ENCODE data around the gene CRYBB2.
"Not testable (repeated sequence)": the region's sequence is repeated elsewhere in the genome, so short reads cannot be mapped to it uniquely, and the experiment has no call there.

Gene CRYBB2, protein sequence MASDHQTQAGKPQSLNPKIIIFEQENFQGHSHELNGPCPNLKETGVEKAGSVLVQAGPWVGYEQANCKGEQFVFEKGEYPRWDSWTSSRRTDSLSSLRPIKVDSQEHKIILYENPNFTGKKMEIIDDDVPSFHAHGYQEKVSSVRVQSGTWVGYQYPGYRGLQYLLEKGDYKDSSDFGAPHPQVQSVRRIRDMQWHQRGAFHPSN

DNA sequence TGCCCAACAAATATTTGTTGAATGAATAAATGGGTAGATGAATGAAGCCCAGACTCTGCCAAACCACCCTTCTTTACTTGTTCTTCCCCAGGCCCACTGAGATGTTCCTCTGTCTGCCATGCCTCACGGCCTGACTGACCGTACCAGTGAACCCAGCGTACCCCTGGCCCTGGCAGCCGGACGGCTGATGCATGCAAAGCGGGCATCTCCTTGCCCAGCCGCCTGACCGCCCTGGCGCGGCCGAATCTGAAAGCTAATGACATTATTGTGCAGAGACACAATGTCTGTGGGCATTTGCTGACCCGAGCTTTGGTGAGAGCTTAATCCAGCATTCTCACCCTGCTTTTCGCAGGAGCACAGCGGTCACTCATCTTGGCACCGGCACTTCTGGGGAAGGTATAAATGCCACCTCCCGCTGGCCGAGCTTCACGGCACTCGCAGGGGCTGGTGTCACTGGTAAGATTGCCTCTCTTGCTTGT is at the start of gene CRYBB2:
Gene CRYBB2, plus strand, starts transcription at position 429 of the 479 bp plus-strand sequence. CDS start 1,791 bp downstream, outside the sequence.
- no peak for DNase-seq (ENCODE audit: extremely low read depth in 1 of 2, low read depth in 1 of 2)

DNA sequence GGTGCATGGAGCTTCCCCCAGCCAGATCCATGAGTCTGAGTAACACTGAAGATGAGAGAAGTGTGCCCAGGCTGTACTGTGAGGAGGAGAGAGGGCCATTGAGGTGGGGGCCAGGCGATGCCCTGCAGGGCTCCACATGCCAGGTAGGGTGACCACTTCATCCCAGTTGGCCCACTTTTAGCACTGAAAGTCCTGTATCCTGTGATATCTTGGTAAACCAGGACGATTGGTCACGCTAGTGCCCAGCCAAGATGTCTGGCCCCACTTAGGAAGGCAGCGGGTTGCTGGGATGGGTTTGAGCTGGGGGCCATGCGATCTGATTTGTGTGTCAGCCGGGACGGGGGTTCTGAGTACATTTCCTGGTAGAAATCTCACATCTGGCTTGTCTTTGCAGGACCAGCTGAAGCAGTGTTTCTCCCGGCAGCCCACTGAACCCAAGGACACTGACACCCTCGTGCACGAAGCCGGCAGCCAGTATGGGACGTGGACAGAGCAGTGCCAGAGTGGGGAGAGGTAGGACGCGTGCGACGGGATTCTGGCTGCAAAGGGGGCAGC is 48.9 kb upstream of the CRYBB2 start:
- DNase-seq (ENCODE audit: extremely low read depth in 1 of 2, low read depth in 1 of 2) = no peak

DNA sequence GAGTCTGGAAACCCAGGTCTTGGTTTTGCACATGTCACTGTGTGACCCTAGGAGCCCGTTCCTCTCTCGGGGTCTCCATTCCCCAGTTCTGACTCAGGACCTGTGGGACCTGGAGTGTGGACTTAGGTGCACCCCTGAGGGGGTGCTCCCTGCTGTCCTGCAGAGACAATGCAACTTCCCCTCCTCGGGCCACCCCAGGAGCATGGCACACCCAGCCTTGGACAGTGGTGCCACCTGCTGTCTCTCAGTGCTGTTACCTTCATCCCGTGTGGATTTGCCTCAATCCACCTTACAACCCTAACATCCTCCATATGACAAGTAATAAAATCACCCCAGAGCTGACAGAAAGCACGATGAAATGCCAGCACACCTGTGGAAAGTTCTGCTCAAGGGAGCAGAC is 47.3 kb upstream of the CRYBB2 start:
- DNase-seq (ENCODE audit: extremely low read depth in 1 of 2, low read depth in 1 of 2) = no peak

DNA sequence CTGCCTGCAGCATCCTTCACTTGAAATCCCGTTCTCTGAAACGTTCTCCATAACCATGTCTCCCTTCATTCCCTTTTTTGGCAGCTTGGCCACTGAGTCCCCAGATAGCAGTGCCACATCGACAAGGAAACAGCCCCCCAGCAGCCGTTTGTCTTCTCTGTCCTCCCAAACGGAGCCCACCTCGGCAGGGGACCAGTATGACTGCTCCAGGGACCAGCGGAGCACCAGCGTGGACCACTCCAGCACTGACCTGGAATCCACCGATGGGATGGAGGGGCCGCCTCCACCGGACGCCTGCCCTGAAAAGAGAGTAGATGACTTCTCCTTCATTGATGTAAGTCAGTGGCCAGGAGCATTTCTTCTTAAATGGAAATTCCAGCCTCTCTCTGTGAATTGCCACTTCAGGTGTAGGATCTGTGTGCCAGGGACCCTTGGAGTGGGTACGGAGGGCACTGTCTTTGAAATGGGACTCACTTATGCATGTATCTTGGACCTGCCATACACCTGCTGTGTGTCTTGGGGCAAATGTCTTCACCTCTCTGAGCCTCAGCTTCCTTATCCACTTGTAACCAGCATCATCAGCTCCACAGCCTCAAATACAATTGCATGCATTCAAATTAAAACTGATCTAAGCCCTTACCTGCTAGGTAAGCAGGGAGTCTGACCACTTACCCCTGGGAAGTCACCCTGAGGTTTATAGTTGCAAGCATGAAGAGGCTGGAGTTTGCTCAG is 45.1 kb upstream of the CRYBB2 start:
- DNase-seq (ENCODE audit: extremely low read depth in 1 of 2, low read depth in 1 of 2) = no peak

DNA sequence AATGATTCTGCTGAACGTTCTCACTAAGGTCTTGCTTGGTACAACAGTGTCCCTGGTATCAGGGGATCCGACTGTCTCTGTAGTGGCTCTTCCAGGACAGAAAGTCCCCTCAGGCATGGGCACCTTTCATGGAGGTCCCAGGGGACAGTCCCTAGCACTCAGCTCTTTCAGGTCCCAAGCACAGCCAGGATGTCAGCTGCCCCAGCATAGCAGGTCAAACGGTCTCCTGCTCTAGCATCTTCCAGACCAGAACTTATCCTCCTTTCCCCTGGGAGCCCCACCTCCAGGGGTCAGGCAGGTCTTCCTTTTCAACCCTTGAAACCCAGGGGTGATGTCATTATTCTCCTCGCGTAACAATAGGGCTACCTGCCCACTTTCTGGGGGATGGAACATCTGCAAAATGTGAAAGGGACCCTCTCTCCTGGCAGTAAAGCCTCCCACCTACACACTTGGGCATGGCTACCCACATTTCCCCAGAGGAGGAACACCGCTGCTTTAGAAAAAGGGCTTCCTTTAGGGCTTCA is 44.5 kb upstream of the CRYBB2 start:
- no peak for DNase-seq (ENCODE audit: extremely low read depth in 1 of 2, low read depth in 1 of 2)

DNA sequence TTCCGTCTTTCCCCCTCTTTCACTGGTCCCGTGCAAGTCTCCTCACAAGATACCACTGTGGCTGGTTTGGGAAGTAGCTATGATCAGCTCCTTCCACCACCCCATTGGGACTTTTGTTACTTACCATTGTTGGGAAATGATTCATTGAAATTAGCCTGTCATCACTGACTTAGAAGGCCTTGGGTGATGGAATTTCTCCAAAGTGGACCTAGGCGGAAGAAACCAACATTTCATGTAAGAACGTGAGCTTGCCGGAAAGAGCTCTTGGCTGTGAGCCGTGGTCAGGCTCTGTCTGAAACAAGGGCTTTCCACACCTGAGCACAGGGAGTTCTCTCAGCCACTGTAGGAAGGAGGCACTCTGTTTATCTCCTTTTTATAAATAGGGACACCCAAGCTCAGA is 43.3 kb upstream of the CRYBB2 start:
- no peak for DNase-seq (ENCODE audit: extremely low read depth in 1 of 2, low read depth in 1 of 2)

DNA sequence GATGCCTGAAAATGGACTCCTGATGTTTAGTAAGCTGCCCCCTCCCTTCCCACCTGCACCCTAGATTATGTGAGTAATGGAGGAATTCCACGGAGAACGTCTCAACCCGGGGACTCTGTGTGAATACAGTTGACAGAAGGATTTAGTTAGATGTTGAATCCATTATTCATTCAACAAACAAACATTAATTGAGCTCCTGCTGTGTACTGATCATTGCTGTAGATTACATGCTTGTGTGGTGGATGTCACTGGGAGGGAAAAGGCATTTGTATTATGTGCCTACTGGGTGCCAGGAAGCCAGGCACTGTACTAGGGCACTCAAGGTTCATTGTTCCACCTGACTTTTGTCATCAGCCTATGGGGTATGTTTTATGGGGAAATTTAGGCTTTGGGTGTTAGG is 42.6 kb upstream of the CRYBB2 start:
- DNase-seq (ENCODE audit: extremely low read depth in 1 of 2, low read depth in 1 of 2) = no peak

DNA sequence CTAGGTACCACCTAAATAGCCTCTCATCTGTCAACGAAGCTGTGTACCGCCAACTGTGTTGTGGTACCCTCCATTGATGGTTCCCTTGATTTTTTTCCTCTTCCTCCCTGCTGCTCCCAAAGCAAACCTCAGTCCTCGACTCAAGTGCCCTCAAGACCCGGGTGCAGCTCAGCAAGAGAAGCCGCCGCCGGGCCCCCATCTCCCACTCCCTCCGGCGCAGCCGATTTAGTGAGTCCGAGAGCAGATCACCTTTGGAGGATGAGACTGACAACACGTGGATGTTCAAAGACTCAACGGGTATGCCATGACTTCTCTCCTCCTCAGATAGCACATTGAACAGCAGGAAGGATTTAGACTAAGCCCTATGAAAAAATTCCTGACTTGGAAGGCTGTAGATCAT is 42.2 kb upstream of the CRYBB2 start:
- no peak for DNase-seq (ENCODE audit: extremely low read depth in 1 of 2, low read depth in 1 of 2)

DNA sequence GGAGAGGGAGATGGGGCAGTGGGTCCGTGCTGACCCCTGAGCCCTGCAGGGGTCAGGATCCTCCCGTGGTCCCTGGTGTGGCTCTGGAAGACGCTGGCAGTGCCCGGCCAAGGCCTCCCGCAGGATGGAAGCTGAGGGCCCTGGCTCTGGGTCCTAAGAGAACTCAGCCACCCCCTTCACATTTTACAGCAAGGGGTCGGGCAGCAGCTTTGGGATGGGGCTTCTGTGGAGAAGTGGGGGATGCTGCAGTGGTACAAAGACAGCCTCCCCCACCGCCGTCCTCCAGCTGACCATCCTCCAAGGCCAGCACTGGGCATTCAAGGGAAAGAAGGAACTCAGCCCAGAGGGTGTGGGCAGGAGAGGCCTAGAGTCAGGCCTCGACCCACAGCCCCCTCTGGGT is 41.5 kb upstream of the CRYBB2 start:
- DNase-seq (ENCODE audit: extremely low read depth in 1 of 2, low read depth in 1 of 2) = no peak

DNA sequence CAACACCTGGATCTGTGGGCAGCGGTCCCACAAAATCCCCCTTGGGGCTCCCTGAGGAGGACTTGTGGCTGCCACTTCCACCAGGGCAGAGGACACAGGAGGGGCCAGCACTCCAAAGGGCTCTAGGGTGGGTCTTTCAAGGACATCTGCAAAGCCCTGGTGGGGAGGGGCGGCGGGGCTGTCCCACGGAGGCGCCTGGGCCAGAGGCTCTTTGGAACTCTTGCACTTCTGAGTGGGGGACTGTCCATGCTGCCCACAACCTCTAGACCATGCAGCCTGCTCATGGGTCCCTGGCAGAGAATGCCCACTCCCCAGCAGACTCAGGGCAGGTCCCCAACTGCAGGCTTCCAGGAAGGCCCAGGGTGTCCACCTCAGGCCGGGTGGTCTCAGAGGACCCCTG is 41.1 kb upstream of the CRYBB2 start:
- not testable (repeated sequence) for DNase-seq (ENCODE audit: extremely low read depth in 1 of 2, low read depth in 1 of 2)

DNA sequence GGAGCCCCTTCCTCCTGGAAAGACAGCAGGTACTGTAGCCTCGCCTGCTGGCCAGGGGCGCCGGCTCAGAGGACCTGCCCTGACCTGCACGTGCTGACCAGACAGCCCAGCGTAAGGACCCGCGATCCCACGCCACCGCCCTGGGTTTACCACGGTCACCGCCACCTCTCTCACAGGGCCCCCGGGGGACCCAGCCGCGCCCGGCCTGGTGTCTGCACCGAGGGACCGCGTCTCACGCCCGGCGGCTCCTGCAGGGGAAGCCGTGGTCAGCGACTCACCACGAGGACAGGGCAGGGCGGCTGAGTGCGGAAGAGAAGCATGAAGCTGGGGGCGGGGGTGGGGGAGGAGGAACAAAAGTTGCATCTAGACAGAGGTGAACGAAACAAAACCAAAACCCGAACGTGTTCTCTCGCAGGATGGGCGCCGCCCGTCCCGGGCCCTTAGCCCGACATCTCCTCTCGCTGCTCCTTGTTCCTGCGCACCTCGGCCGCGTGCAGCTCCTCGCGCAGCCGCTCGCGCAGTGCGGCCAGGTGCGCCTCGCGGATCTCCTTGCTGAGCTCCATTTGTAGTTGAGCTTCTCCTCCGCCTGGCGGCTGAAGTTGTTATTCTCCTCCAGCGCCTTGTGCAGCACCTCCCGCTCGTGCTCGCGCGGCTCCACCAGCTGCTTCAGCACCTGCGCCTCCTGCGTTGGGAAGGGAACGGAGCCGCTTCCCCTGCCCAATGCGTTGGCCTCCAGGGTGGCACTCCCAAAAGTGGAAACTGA is 40.4 kb upstream of the CRYBB2 start:
- DNase-seq (ENCODE audit: extremely low read depth in 1 of 2, low read depth in 1 of 2) = not testable (repeated sequence)

DNA sequence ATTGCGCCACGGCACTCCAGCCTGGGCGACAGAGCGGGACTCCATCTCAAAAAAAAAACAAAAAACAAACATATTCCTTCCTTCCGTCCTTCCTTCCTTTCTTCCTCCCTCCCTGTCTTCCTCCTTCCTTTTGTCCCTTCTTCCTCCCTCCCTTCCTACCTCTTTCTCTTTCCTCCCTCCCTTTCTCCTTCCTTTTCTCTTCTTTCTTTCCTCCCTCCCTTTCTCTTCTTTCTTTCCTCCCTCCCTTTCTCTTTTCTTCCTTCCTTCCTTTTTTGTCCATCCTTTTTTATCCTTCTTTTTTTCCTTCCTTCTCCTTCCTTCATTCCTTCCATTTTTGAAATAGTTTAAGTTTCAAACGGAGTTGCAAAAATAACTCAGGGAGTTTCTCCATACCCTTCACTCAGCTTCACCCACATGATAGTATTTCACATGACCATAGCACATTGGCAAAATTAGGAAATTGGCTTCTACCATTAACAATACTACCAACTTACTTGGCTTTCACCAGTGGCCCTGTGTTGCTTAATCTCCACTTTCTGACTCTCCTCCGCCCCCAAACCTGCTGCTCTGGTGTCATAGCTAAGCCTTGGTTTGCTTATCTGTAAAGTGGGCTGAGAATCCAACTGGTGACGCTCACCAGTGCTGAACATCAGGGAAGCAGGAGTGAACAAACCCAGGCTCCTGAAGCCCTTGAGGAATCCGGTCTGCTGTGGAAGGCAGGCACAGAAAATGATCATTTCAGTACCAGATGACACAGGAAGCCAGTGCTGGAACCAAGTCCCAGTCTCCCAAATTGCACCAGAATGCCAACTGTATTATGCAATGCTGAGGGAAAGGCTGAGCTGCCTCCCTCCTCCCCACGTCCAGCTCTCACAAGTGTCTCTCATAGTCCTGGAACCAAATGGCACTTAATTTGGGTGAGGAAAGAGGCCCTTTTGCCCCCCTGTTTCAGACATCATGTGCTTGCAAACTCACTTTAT is 37.0 kb upstream of the CRYBB2 start:
- DNase-seq (ENCODE audit: extremely low read depth in 1 of 2, low read depth in 1 of 2) = no peak

DNA sequence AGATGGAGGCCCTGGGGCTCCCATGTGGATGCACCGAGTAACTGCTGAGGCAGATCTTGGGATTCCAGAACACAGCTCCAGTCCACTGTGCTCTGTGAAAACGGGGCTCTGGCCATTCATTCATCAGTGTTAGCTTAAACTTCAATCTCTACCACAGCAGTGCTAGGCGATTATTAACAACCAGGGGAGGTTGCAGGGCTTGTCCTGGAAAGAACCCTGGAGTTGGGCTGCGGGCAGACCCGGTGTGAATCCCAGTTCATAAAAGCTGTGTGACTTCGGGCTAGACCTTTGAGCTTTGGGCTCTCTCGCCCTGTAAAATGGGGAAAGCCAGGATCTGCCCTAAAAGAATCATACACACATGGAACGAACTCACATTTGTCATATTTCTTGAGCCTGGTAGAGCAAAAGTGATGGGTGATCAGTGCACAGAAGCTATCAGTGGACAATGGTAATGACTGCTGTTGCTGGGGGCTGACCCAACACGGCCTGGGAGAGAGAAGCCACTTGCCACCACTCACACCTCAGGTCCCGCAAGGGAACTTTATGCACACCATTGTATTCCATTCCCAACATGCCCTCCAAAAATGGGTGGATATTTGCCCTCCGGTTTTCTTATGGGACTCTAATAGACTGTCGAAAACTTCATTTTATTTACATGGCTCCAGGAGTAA is 35.4 kb upstream of the CRYBB2 start:
- DNase-seq (ENCODE audit: extremely low read depth in 1 of 2, low read depth in 1 of 2) = no peak

DNA sequence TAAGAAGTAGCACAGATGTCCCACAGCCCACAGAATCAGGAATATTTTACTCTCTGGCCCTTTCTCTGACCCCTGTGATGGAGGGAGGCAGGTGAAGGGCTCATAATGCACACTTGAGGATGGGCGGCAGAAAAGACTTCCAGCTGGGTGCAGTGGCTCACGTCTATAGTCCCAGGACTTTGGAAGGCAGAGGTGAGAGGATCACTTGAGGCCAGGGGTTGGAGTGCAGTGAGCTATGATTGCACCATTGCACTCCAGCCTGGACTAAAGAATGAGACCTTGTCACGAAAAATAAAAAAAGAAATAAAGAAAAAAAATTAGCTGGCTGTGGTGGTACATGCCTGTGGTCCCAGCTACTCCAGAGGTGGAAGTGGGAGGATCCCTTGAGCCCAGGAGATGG is 33.3 kb upstream of the CRYBB2 start:
- no peak for DNase-seq (ENCODE audit: extremely low read depth in 1 of 2, low read depth in 1 of 2)

DNA sequence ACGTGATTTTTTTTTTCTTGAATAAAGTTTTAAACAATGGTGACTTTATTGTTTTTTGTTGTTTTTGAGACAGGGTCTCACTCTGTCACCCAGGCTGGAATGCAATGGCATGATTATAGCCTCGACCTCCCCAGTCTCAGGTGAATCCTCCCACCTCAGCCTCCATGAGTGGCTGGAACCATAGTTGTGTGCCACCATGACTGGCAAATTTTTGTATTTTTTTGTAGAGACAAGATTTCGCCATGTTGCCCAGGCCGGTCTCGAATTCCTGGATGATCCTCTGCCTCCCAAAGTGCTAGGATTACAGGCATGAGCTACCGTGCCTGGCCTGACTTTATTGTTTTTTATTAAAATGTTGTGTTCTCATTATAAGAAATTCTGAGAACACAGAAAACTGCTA is 32.0 kb upstream of the CRYBB2 start:
- no peak for DNase-seq (ENCODE audit: extremely low read depth in 1 of 2, low read depth in 1 of 2)

DNA sequence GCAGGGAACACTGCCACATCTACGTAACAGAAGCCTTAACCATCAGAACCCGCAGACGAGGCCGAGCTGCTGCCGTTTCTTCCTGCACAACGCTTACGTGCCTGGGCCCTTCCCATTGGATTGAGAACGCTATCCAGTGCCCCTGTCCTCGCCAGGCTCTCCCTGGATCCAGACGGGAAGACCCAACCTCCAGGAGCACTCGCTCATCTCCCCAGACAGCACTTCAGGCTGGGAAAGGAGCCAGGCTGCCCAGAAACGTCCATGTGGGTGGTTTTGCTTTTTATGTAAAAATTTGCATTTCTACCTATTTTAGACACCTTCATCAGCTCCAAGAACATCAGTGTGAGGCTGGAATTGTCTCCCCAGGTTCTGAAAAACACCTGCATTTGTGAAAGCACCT is 27.0 kb upstream of the CRYBB2 start:
- DNase-seq (ENCODE audit: extremely low read depth in 1 of 2, low read depth in 1 of 2) = no peak

DNA sequence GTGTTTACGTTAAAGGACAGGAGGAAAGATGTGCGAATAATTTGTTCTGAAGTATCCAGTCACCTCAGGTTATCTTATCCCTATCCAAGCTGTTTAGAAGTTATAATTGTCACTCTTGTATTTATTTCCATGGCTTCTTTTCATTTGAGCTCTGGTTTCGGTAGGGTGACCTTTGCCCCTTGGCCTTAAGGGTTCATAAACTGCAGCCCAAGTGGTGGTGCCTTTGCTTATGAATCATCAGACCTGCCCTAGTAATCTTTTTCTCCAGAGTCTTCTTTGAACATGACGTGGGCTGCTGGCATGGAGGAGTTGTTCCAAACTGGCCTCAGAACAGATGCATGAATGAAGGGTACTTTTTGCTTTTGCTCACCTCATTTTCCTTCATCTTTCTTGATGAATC is 26.3 kb upstream of the CRYBB2 start:
- no peak for DNase-seq (ENCODE audit: extremely low read depth in 1 of 2, low read depth in 1 of 2)

DNA sequence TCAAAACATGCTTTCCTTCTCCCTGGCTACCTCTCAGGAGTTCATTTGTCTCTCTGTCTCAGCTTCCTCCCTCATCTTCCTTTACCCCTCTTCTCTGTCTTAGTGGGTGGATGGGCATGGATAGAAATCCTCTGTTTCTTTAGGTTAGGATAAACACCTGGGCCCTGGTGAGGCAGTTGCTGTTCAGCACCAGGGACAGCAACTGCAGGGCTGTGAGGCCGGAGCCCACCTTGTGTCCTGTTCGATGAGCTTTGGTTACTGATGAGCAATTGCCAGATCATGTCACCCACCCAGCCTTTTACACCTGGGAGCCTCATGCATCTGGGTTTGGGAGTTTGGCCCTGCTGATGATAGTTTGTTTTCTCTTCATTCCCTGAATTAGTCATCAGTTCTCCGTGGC is 25.9 kb upstream of the CRYBB2 start:
- no peak for DNase-seq (ENCODE audit: extremely low read depth in 1 of 2, low read depth in 1 of 2)

DNA sequence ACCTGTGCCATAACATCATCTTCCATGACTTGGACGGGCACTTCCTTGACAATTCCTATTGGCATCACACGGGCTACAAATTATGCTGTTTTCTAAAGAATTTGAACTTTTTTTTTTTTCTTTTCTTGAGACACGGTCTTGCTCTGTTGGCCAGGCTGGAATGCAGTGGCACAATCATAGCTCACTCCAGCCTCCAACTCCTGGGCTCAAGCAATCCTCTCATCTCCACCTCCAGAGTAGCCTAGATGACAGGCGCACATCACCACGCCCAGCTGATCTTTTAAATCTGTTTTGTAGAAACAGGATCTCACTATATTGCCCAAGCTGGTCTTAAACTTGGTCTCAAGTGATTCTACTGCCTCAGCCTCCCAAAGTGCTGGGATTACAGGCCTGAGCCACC is 23.1 kb upstream of the CRYBB2 start:
- DNase-seq (ENCODE audit: extremely low read depth in 1 of 2, low read depth in 1 of 2) = no peak

DNA sequence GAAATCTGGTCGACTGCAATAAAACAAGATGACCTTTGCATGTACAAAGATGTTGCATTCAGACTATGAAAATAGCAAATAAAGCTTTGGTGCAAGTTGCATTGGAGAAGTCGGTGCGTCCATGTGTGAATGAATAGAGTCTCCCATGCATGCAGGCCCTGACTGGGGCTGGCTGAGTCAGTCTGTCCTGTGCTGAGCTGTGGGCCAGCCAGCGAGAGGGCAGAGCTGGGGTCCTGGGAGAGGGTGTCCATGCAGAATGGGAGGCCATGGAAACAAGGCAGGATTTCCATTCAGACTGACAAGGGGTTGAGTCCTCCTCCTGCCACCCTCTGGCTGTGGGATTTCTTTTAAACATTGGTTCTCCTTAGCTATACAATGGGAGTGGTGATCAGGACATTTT is 22.1 kb upstream of the CRYBB2 start:
- DNase-seq (ENCODE audit: extremely low read depth in 1 of 2, low read depth in 1 of 2) = no peak
